ENCODE results near the gene GAL3ST1. TPM values are rescaled to one million over a fixed set of nuclear protein-coding genes. Genes with fewer than 3 reads are reported as not detected.

The GAL3ST1 gene
- polyA plus RNA-seq, 1 donor (not counting 4 experiments of a cell fraction or from before 2014, with no cell fraction given): not detected

DNA sequence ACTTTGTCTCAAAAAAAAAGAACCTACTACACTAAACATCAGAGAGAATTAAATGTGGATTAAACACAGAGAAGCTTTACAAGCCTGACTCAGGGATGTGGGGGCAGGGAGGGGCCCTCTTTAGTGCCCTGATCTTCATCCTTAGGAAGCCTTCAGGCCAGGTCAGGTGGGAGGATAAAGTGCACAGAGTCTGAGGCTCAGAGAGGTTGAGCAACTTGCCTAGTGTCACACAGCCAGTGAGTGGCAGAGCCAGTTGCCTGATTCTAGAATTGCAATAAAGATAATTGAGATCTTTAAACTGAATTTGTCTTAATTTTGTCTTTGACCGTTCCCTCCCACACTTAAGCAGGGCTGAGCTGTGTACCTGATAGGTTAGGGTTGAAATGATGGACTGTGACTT lies 35.1 kb downstream of the GAL3ST1 start:
- no peak for FAIRE-seq
- no peaks in the 10 kb centered on the region for H3K9me1 ChIP-seq (ENCODE audit: control insufficient read depth, extremely low read depth, insufficient read depth, low read length)
- no peak overlapping the region for H2AFZ ChIP-seq (ENCODE audit: control insufficient read depth, low read length)
- no peak overlapping the region for H3K27ac ChIP-seq (ENCODE audit: control insufficient read depth, insufficient read depth, low read length)
- no peaks in the 10 kb centered on the region for H3K9me3 ChIP-seq (ENCODE audit: control insufficient read depth, low read depth, low read length)
- H3K27me3 ChIP-seq (ENCODE audit: control insufficient read depth, extremely low read depth, insufficient read depth, low read length): peaks cover 27% of the 10 kb centered on the region
- no peaks in the 10 kb centered on the region for H4K20me1 ChIP-seq (ENCODE audit: control insufficient read depth, extremely low read depth, insufficient read depth, low read length)
- no peak overlapping the region for H3K4me2 ChIP-seq (ENCODE audit: control insufficient read depth, extremely low read depth, insufficient read depth, low read depth, low read length)
- dilution Hi-C loops (cut with MboI; ENCODE audit: extremely low pct_ligation_motif_present, low sequenced_read_pairs): no loop called here
- H3K9ac ChIP-seq (ENCODE audit: control insufficient read depth, extremely low read depth, insufficient read depth, low read length): no peak overlapping the region
- no peaks in the 10 kb centered on the region for H3K4me1 ChIP-seq (ENCODE audit: control insufficient read depth, extremely low read depth, insufficient read depth, low read length)
- H3K79me2 ChIP-seq (ENCODE audit: control insufficient read depth, insufficient read depth, low read length): no peaks in the 10 kb centered on the region
- no peak for DNase-seq (ENCODE audit: low read depth, low spot score)
- no peak overlapping the region for H3K4me3 ChIP-seq (ENCODE audit: control insufficient read depth in 2 of 3, extremely low read depth in 1 of 3, insufficient read depth in 2 of 3, low read depth in 1 of 3, low read length in 3 of 3)
- no peak for TF ChIP-seq EZH2 (IDR thresholded peaks at IDR 0.05; ENCODE audit: low read length)
- TF ChIP-seq, protein P1, sequence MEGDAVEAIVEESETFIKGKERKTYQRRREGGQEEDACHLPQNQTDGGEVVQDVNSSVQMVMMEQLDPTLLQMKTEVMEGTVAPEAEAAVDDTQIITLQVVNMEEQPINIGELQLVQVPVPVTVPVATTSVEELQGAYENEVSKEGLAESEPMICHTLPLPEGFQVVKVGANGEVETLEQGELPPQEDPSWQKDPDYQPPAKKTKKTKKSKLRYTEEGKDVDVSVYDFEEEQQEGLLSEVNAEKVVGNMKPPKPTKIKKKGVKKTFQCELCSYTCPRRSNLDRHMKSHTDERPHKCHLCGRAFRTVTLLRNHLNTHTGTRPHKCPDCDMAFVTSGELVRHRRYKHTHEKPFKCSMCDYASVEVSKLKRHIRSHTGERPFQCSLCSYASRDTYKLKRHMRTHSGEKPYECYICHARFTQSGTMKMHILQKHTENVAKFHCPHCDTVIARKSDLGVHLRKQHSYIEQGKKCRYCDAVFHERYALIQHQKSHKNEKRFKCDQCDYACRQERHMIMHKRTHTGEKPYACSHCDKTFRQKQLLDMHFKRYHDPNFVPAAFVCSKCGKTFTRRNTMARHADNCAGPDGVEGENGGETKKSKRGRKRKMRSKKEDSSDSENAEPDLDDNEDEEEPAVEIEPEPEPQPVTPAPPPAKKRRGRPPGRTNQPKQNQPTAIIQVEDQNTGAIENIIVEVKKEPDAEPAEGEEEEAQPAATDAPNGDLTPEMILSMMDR (optimal IDR thresholded peaks at IDR 0.05 in 1 of 3, IDR thresholded peaks at IDR 0.05 in 1 of 3, conservative IDR thresholded peaks at IDR 0.05 in 1 of 3; ENCODE audit: extremely low read depth in 1 of 3, insufficient read depth in 2 of 3, low read length in 3 of 3): no peak
- H3K36me3 ChIP-seq (ENCODE audit: control insufficient read depth in 2 of 2, extremely low read depth in 1 of 2, insufficient read depth in 2 of 2, low read length in 2 of 2): no peaks in the 10 kb centered on the region

DNA sequence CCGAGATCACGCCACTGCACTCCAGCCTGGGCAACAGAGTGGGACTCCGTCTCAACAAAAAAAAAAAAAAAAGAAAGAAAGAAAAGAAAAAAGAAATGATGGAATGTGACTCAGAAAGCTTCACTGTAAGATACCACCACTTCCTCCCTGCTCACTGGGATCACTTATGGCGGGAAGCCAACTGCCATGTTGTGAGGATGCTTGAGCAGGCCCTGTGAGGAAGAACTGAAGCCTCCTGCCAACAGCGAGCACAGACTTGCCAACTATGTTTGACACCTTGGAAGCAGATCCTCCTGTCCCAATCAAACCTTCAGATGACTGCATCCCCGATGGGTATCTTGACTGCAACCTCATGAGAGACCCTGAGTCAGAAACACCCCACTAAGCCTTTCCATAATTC lies 36.2 kb downstream of the GAL3ST1 start:
- no peak overlapping the region for H3K27ac ChIP-seq (ENCODE audit: control insufficient read depth, insufficient read depth, low read length)
- no peaks in the 10 kb centered on the region for H3K4me1 ChIP-seq (ENCODE audit: control insufficient read depth, extremely low read depth, insufficient read depth, low read length)
- H3K4me2 ChIP-seq (ENCODE audit: control insufficient read depth, extremely low read depth, insufficient read depth, low read depth, low read length): no peak overlapping the region
- H3K4me3 ChIP-seq (ENCODE audit: control insufficient read depth in 2 of 3, extremely low read depth in 1 of 3, insufficient read depth in 2 of 3, low read depth in 1 of 3, low read length in 3 of 3): no peak overlapping the region
- no peaks in the 10 kb centered on the region for H4K20me1 ChIP-seq (ENCODE audit: control insufficient read depth, extremely low read depth, insufficient read depth, low read length)
- dilution Hi-C loops (cut with MboI; ENCODE audit: extremely low pct_ligation_motif_present, low sequenced_read_pairs): no loop called here
- DNase-seq (ENCODE audit: low read depth, low spot score) (peak; percentile 21), FAIRE-seq (peak; percentile 9)
- peaks cover 21% of the 10 kb centered on the region for H3K27me3 ChIP-seq (ENCODE audit: control insufficient read depth, extremely low read depth, insufficient read depth, low read length)
- H2AFZ ChIP-seq (ENCODE audit: control insufficient read depth, low read length): no peak overlapping the region
- H3K9me1 ChIP-seq (ENCODE audit: control insufficient read depth, extremely low read depth, insufficient read depth, low read length): no peaks in the 10 kb centered on the region
- no peaks in the 10 kb centered on the region for H3K79me2 ChIP-seq (ENCODE audit: control insufficient read depth, insufficient read depth, low read length)
- TF ChIP-seq EZH2 (IDR thresholded peaks at IDR 0.05; ENCODE audit: low read length): no peak
- TF ChIP-seq, protein P1 (optimal IDR thresholded peaks at IDR 0.05 in 1 of 3, IDR thresholded peaks at IDR 0.05 in 1 of 3, conservative IDR thresholded peaks at IDR 0.05 in 1 of 3; ENCODE audit: extremely low read depth in 1 of 3, insufficient read depth in 2 of 3, low read length in 3 of 3): no peak
- H3K36me3 ChIP-seq (ENCODE audit: control insufficient read depth in 2 of 2, extremely low read depth in 1 of 2, insufficient read depth in 2 of 2, low read length in 2 of 2): no peaks in the 10 kb centered on the region
- H3K9ac ChIP-seq (ENCODE audit: control insufficient read depth, extremely low read depth, insufficient read depth, low read length): no peak overlapping the region
- H3K9me3 ChIP-seq (ENCODE audit: control insufficient read depth, low read depth, low read length): no peaks in the 10 kb centered on the region

All from keratinocyte (primary cell).